ENCODE results near the gene KLHL1. TPM values are rescaled to one million over a fixed set of nuclear protein-coding genes. Genes with fewer than 3 reads are reported as not detected.

Gene KLHL1
- total and polyA plus RNA-seq, 4 donors: 0.14 TPM; not detected in 3

- H3K27me3 ChIP-seq (ENCODE audit: control insufficient read depth in 3 of 3, insufficient read depth in 3 of 3, low read length in 2 of 3): no peaks in the 10 kb centered on the region
- TF ChIP-seq, protein P1, sequence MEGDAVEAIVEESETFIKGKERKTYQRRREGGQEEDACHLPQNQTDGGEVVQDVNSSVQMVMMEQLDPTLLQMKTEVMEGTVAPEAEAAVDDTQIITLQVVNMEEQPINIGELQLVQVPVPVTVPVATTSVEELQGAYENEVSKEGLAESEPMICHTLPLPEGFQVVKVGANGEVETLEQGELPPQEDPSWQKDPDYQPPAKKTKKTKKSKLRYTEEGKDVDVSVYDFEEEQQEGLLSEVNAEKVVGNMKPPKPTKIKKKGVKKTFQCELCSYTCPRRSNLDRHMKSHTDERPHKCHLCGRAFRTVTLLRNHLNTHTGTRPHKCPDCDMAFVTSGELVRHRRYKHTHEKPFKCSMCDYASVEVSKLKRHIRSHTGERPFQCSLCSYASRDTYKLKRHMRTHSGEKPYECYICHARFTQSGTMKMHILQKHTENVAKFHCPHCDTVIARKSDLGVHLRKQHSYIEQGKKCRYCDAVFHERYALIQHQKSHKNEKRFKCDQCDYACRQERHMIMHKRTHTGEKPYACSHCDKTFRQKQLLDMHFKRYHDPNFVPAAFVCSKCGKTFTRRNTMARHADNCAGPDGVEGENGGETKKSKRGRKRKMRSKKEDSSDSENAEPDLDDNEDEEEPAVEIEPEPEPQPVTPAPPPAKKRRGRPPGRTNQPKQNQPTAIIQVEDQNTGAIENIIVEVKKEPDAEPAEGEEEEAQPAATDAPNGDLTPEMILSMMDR (IDR thresholded peaks at IDR 0.05; ENCODE audit: control extremely low read depth, extremely low read depth): no peak
- H3K36me3 ChIP-seq (ENCODE audit: control insufficient read depth in 4 of 4, insufficient read depth in 4 of 4, low read length in 4 of 4): no peaks in the 10 kb centered on the region
- H3K9ac ChIP-seq (ENCODE audit: insufficient read depth in 1 of 2, low read length in 2 of 2): no peak overlapping the region
- no peaks in the 10 kb centered on the region for H3K4me1 ChIP-seq (ENCODE audit: control insufficient read depth in 5 of 5, insufficient read depth in 5 of 5, low read length in 5 of 5)
- H3K4me3 ChIP-seq: no peak overlapping the region
- H3K9me3 ChIP-seq (ENCODE audit: control insufficient read depth in 4 of 4, insufficient read depth in 3 of 4, low read length in 3 of 4): no peaks in the 10 kb centered on the region
- 37 to 61% methylated on average over 3 of the region's 3 CpGs for WGBS, 2 donors
- ATAC-seq (ENCODE audit: insufficient read depth, low FRiP score) (no peak), DNase-seq (no peak)
- H3K27ac ChIP-seq (ENCODE audit: low read depth in 1 of 2, low read length in 1 of 2): no peak overlapping the region
Observed at GRCh38 chr13:69793783-69794453, 314.3 kb downstream of the KLHL1 start.

- no peak overlapping the region for H3K4me3 ChIP-seq
- no peaks in the 10 kb centered on the region for H3K27me3 ChIP-seq (ENCODE audit: control insufficient read depth in 3 of 3, insufficient read depth in 3 of 3, low read length in 2 of 3)
- 68 to 89% methylated on average over 4 of the region's 4 CpGs for WGBS, 2 donors
- no peaks in the 10 kb centered on the region for H3K36me3 ChIP-seq (ENCODE audit: control insufficient read depth in 4 of 4, insufficient read depth in 4 of 4, low read length in 4 of 4)
- ATAC-seq (ENCODE audit: insufficient read depth, low FRiP score): no peak
- no peak overlapping the region for H3K9ac ChIP-seq (ENCODE audit: insufficient read depth in 1 of 2, low read length in 2 of 2)
- no peak for DNase-seq
- H3K9me3 ChIP-seq (ENCODE audit: control insufficient read depth in 4 of 4, insufficient read depth in 3 of 4, low read length in 3 of 4): no peaks in the 10 kb centered on the region
- H3K27ac ChIP-seq (ENCODE audit: low read depth in 1 of 2, low read length in 1 of 2): no peak overlapping the region
- TF ChIP-seq, protein P1 (IDR thresholded peaks at IDR 0.05; ENCODE audit: control extremely low read depth, extremely low read depth): no peak
- H3K4me1 ChIP-seq (ENCODE audit: control insufficient read depth in 5 of 5, insufficient read depth in 5 of 5, low read length in 5 of 5): no peaks in the 10 kb centered on the region
Observed at GRCh38 chr13:69776937-69777336, 331.3 kb downstream of the KLHL1 start.

- Histone ChIP-seq H3K36me3 (ENCODE audit: control insufficient read depth in 4 of 4, insufficient read depth in 4 of 4, low read length in 4 of 4) (no peaks in the 10 kb centered on the region), H3K9ac (ENCODE audit: insufficient read depth in 1 of 2, low read length in 2 of 2) (no peak overlapping the region), H3K4me1 (ENCODE audit: control insufficient read depth in 5 of 5, insufficient read depth in 5 of 5, low read length in 5 of 5) (no peaks in the 10 kb centered on the region), H3K9me3 (ENCODE audit: control insufficient read depth in 4 of 4, insufficient read depth in 3 of 4, low read length in 3 of 4) (peaks cover 0 to 8% (median 4%) of the 10 kb centered on the region in 4 donors), H3K27ac (ENCODE audit: low read depth in 1 of 2, low read length in 1 of 2) (no peak overlapping the region), H3K27me3 (ENCODE audit: control insufficient read depth in 3 of 3, insufficient read depth in 3 of 3, low read length in 2 of 3) (no peaks in the 10 kb centered on the region), H3K4me3 (no peak overlapping the region)
- TF ChIP-seq, protein P1 (IDR thresholded peaks at IDR 0.05; ENCODE audit: control extremely low read depth, extremely low read depth): no peak
- WGBS, 2 donors: 91 to 96% methylated on average over 3 of the region's 3 CpGs
- DNase-seq (no peak), ATAC-seq (ENCODE audit: insufficient read depth, low FRiP score) (no peak)
Observed at GRCh38 chr13:69769608-69770007, 338.6 kb downstream of the KLHL1 start.

GRCh38 chr13:69761581-69761980, 346.7 kb downstream of the KLHL1 start:
- no peak overlapping the region for H3K27ac ChIP-seq (ENCODE audit: low read depth in 1 of 2, low read length in 1 of 2)
- no peak overlapping the region for H3K4me3 ChIP-seq
- no peaks in the 10 kb centered on the region for H3K36me3 ChIP-seq (ENCODE audit: control insufficient read depth in 4 of 4, insufficient read depth in 4 of 4, low read length in 4 of 4)
- 78 to 87% methylated on average over 1 of the region's 1 CpG for WGBS, 2 donors
- no peak for ATAC-seq (ENCODE audit: insufficient read depth, low FRiP score)
- TF ChIP-seq, protein P1 (IDR thresholded peaks at IDR 0.05; ENCODE audit: control extremely low read depth, extremely low read depth): no peak
- DNase-seq: no peak
- H3K27me3 ChIP-seq (ENCODE audit: control insufficient read depth in 3 of 3, insufficient read depth in 3 of 3, low read length in 2 of 3): no peaks in the 10 kb centered on the region
- peaks cover 0 to 2% (median 0%) of the 10 kb centered on the region in 4 donors for H3K9me3 ChIP-seq (ENCODE audit: control insufficient read depth in 4 of 4, insufficient read depth in 3 of 4, low read length in 3 of 4)
- H3K4me1 ChIP-seq (ENCODE audit: control insufficient read depth in 5 of 5, insufficient read depth in 5 of 5, low read length in 5 of 5): no peaks in the 10 kb centered on the region
- H3K9ac ChIP-seq (ENCODE audit: insufficient read depth in 1 of 2, low read length in 2 of 2): no peak overlapping the region
